OCI-M2 (cell line): ENCODE results near the gene ELL2.
"Not testable (repeated sequence)": the region's sequence is repeated elsewhere in the genome, so short reads cannot be mapped to it uniquely, and the experiment has no call there.

Experiments used
- DNase-seq: peaks from one replicate; lab custom pipeline; 2025; ENCODE audit not compliant: unreplicated experiment; lab: John Stamatoyannopoulos, UW

Gene ELL2

DNA sequence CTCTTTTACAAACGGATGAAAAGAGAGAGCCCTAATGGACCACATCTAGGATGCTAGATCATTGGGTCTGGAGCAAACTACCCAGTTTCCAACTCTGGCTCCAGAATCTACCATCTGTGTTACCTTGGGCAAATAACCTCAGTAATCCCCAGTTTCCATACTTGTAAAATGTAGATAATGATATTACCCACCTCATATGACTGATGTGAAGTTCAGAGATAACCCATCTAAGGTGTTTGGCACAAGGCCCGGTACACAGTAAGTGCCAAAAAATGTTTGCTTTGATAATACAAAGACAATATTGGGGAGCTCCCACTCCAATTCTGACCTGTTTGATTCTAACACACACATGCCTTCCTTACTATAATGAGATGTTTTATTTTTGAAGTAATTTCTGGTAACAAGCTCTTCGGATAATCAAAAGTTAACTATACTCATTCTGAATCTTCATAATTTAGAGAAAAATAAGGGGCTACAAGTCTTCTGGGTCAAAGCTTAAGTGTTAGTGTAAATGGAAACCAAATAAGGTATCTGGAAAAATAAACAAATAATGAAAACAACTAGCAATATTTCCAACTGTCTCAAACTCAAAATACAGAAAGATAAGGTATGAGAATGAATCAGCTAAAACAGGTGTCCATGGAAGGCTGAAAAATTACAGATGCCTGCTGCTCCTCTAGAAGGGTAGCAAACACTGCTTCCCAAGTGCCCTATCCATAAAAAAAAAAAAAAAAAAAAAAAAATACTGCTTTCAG lies 30.4 kb downstream of the ELL2 start:
- DNase-seq: no peak

DNA sequence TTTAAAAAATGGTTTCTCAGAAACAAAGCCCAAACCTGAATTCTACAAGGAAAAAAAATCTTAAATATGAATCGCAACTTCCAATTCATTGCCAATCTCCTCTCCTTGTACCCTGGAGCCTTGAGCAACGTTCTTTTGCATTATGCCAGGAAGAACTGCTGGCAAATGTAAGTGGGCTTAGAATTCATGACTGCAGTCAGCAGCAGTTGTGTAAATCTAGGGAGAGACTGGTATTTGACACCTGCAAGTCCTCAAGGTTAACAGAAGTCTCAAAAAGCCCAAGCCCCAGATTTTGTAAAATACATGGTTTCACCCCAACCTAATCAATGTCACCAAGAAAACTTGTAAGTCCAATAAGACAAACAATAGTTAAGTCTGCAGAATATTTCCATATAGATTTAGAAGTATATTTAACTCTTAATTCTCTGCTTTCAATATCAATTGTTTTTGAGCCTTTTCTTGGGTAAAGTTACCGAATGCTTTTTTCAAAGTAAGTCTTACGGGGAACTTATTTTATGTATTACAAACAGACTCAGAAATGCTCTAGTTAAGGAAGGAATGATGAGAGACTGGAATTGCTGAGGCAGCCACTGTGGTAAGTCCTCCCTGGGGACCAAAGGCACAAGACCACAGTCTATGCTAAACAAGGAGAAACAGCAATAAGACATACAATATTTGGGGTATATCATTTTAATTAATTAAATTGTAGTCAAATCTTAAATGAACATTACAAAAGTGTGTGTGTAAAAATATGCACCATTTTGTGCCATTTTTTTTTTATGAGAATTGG lies 31.3 kb downstream of the ELL2 start:
- no peak for DNase-seq

DNA sequence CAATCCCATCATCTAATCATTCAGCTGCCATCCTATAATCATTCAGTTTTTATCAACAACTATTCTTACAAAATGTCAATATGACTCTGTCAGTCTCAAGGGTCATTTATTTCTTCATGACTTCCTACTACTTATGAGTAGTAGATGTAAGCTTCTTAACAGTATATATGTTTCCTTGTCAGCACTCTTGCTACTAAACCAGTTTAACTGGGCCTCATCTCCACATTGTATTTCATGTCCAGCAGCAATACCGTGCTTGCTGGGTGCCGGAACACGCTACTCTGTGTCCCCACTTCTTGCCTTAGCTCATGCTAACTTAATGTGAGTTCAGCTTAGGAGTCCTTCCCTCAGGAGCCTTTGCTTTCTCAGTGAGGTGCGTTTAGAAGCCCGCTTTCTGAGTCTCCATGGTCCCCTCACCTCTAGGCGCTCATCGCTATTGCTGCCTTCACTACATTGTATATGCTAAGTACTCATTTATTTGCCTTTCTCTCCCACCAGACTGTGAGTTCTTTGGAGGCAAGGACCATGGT lies 32.9 kb downstream of the ELL2 start:
- no peak for DNase-seq

DNA sequence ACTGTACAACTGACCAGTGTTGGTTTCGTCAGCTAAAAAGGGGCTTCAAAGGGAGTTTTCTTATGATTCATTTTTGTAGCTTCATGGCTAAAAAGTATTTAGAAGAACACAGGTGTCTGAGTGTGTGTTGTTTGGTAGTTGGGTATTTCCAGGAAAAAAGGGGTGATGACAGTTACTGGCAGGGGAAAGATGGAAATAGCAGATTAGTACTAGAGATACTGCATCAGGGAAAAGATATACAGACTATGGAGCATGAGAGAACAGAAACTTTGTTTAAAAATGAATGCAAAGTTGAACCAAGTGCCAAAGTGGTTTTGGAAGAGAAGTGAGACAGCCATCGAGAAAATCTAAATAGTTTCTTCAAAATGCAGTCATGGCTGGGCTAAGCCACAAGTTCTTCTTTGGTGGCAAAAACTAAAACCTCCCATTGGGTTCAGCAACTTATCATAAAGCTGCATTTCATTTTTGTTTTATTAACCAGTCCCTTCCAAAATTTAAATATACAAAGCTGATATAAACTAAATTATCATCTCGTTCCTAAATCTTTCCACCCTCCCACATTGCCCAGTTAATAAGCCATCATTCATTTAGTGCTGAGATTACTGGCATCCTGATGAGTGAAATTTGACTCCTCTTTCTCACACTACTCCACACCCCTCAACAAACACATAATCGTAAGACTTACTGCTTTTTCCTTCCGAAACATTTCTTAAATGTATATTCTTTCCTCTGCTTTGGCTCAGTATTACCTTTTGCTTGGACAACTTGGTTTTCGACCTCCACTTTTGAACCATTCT lies 33.5 kb downstream of the ELL2 start:
- DNase-seq: no peak

DNA sequence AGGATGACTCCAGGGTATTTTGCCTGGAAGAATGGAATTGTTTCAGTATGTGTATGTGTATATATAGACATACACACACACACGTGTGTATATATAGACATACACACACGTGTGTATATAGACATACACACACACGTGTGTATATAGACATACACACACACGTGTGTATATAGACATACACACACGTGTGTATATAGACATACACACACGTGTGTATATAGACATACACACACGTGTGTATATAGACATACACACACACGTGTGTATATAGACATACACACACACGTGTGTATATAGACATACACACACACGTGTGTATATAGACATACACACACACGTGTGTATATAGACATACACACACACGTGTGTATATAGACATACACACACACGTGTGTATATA lies 34.4 kb downstream of the ELL2 start:
- DNase-seq: not testable (repeated sequence)

DNA sequence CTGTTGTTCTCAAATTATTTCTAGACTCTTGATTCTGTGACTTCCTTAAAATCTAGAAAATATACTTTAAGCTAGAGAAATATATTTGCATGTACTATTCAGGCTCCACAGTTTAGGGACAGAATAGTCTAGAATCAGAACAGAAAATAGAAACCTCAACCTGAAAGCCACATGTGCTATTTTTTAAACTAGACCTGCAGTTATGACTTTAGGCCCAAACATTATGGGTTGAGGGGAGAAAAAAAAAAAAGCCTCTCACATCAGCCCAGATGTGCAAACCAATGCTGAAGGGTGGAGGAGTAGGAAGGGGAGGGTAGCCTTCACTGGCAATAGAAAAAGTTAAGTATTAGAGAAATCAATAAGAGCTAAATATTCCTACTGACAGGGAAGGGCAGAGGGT lies 35.7 kb downstream of the ELL2 start:
- no peak for DNase-seq

DNA sequence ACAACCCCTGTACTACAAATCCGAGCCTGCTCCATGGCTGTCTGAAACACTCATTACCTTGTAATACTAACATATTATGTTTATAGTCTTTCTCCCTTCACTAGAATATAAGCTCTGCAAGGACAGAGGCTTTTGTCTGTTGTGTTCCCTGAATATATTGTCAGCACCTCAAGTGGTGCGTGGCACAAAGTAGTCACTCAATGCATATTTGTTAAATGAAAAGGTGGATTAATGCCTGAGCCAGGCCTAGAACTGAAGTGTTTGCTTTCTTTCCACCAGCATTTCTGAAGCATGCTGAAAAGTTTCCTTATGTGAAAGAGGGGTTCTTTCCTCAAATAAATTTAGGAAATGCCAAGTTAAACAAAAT lies 36.3 kb downstream of the ELL2 start:
- no peak for DNase-seq

DNA sequence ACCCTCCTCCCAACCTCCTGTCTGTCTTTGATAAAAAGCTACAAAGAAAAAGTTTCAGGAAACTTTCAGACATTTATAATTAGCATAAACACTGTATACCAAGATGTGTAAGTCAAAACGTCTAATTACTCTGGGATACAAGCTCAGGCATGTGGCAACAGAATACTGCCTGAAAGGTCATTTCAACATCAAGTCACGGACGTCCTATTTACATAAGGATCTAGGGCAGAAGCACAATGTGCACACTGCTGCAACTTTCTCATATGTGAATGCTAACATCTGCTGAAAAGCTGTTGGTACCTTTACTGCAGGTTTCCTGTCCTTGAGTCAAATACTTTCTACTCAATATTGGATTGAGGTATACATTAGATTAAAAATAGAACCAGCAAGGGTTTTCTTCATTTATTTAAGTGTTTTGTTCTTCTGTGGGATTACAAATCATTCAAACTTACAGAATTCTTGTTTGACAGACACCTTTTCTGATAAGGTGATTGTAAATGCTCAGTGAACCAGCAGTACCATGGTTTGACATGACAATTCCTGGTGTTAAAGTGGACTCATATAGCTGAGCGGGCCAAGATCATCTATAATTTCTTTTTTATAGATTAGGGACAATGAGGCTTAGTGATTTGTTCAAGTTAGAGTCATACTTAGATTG lies 36.8 kb downstream of the ELL2 start:
- DNase-seq: no peak

DNA sequence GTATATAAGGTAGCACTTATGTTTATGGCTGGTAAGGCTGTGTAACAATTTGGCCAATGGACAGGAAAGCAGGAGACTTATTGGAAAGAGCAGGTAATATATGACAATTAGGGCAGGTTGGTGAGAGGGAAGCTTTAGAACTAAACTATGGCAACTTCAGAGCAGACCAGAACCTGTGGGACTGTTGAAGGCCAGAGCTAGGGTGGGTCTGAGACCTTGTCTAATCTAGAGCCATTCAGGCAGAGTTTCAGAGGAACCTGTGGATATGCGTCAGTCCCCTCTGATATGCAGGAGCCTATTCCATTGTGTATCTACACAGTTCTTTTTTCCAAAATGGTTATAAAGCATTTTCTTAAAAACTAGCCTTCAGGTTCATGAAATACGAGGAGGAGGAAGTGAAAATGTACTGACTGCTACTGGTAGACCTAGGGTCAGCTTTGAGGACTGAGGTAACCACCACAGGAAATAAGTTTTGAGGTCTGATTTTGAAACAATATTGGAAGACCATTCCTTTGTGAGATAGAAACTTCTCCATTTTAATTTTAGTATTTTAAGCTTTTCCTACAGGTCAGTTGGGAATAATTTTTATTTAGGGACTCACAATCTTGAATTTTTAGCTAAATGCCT lies 37.6 kb downstream of the ELL2 start:
- DNase-seq: no peak

DNA sequence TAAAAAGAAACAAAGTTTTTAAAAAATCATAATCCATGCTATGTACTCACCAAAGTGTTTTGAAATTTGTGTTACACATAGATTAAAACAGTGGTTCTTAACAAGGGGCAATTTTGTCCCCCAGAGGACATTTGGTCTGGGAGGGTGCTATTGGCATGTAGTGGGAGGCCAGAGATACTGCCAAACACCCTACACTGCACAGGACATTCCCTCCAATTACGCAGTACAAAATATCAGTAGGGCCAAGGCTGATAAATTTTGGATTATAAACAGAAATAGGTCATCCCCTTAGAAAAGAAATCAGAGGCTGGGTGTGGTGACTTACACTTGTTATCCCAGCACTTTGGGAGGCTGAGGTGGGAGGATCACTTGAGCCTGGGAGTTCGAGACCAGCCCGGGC lies 38.9 kb downstream of the ELL2 start:
- no peak for DNase-seq

DNA sequence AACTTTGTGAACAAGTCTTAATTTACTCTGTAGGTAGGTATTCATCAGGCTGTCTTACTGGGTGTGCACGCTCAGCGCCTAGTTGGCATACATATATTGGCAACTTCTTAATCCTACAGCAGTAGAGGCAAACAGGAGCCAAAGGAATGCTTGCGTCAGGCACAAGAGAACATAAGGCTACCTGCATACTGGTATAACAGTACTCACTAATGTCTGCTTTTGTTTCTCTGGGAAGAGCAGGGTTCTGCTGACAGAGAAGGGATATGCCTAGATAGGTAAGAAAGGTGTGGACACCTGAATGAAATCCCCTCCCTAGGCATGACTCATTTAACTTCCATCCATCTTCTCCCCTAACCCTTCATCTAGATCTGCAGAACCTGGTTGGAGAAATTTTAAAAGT lies 40.1 kb downstream of the ELL2 start:
- no peak for DNase-seq

DNA sequence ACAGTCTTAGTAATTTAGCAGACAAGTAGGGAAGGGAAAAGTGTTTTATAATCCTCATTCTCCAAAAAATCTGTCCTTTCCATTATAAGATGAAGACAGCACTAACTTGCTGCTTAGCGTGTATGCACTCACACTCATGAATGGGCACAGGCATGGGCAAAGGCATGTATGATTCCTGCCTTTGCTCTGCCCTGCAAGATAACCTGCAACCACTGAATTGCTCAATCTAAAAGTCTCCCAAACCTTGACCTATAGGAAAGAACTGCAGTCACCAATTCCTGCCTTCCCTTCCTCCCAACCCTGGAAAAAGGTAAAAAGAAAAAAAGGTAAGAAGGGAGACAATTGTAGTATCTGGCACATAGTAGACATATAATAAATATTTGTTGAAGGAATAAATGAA lies 40.8 kb downstream of the ELL2 start:
- no peak for DNase-seq

DNA sequence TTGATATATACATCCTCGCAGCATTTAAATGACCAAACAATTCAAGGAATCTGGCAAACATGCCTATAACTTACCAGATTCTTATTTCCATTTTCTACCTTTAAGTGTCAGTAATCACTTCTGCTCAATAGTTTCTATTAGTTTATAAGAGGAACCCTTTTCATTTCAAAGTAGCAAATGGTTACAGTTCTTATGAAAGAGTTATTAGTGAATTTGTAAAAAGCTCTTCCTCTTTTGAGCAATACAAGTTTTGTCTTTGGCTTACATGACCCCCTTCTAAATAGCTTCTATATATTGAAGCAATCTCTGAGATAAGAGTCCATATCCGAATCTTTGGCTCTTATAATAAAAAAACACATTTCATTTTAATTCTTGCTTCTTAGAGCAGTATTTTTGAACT lies 42.0 kb downstream of the ELL2 start:
- no peak for DNase-seq

DNA sequence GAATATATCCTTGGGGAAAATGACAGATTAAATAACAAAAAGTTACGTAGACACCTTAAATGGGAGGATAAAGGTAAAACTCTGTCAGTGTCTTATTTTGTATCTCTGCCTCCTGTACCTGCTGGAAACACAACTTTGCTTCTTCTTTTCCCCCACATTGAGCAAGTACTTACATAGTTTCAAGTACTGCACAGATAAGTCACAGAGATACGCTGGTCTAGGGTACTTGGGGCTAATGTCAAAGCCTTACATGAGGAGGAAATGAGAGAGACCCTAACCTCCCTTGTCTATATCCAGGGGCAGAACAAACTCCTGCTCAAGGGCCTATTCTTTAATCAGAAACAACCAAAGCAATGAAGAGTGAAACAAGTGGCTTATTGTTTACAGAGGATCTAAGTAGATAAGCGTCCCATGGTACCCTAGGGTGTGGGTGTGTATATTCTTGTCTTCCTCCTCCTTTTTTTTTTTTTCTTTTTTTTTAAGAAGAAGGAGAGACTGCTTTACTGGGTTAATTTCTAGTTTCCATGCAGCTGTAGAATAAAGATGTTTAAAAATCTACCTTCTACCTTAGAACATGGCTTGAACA lies 43.1 kb downstream of the ELL2 start:
- DNase-seq: peak; percentile 8

DNA sequence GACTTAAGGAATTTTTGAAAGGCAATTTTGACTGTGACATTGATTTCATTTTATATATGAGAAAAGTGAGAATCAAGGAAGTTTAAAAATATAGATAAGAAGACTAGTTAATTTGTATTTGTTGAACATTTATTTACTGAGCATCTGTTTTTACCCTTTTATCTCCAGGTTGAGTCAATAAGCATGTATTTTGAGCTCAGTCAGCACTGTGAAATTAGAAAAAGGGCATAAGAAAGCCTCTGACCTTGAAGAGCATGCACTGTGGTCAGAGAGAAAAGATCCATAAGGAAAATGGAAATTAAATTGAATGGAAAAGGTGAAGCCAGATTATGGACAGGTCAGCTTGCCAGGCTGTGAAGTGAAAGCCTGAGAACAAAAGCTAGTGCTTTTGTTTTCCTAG lies 44.4 kb downstream of the ELL2 start:
- DNase-seq: no peak

DNA sequence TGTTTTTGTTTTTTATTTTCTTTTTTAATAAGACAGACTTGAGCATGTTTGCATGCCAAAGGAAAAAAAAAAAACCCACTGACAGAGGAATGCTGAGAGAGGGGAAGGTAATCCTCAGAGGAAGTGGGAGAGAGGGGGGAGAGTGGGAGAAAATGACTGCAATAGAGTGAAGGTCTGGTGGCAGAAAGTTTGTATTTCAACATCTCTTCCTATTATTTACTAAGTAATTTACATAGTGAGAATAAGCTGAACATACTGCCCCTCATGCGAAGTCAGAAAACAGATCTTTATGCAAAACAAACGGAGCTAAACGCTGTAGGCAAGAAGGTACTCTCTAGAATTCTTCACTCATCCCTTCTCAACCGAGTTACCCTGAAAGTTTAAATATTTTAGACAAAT lies 45.0 kb downstream of the ELL2 start:
- DNase-seq: no peak

DNA sequence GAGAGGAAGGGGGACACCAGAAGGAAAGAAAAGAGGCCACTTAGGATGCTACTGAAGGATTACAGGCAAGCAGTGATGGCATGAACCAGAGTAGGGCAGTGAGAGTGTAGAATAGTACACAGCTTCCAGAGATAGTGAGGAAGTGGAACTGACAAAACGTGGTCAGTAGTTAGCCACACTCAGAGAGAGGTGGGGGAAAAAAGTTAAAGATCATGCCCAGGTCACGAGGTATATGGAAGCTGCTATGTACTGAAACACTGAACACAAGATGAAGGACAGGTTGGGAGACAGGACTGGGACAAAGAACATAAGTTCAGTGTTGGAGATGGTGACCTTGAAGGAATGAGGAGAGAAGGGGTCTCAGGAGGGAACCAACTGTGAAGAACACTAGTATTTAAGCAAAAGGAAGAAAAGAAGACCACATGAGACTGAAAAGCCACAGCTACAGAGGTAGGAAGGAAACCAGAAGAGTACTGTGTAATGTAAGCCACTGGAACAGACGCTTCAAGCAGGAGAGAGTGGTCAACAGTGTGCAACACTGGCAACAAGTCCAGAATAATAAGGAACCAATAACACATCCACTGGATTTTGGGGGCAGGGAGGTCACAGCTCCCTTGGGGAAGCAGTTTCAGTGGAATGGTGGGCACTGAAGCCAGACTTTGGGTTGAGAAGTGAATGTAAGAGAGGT lies 45.5 kb downstream of the ELL2 start:
- DNase-seq: no peak

DNA sequence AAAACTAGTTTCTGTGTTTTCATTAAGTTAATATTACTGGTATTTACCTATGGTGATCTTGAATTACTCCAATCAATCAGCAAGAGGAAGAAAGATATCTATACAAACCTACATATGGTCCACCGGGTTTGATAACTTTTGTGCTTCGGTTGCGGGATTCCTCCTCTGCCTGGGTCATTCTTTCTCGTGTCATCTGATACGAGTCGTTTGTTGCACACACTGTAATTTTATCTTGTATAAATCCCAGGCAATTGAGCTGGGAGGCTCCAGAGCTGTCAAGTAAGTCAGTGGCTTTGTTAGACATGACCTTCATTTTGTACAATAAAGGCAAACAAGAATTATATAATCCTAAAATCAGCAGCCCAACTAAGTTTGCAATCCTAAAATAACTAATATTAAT lies 48.0 kb downstream of the ELL2 start:
- DNase-seq: no peak

DNA sequence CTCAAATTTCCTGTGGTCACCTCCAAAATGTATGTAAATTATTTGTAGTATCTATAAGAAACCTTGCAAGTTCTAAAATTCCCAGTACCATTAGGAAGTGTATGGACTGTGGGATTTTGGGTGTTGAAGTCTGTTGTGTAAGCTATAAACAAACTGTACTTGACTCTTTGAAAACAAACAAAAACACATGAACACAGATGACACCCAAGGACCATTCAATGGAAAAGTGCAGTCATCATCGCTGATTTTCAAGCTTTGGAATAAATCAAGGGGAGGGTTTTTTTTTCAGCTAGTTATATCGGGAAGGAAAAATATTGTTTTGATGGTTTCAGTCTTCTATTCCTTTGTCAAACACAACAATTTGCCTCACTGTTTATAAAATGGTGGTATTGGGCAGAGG lies 49.6 kb downstream of the ELL2 start:
- no peak for DNase-seq

DNA sequence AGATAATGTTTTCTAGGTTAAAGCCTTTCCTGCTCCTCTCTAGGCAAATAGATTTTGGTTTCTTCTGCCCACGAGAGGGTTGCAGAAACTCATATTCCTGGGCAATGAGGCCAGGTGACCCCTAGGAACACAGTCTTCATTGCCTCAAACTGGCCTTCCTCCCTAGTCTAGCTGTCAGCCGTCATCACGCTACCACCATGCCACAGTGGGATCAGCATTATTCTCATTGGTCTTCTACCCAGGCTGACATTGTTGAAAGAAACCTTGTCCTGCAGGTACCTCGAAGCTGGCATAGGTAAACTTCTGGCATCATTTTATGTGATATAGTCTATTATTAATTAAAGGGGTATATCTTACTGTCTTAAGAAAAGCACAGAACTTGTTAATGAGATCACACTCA lies 51.1 kb downstream of the ELL2 start:
- no peak for DNase-seq
